Fibroblast of lung (primary cell): ENCODE results near the gene CACNB4.

Experiments used
- EZH2 ChIP-seq: IDR thresholded peaks from 2 replicates; pipeline ENCODE4 v1.5.1; 2012; ENCODE audit warnings: low read length, control low read depth, mild to moderate bottlenecking; ENCODE audit errors: missing control alignments
- TF ChIP-seq, protein P1 (sequence below), 2 donors: IDR thresholded peaks in 1 of 2; conservative IDR thresholded peaks in 1 of 2; 1 replicate in 1 of 2; 2 replicates in 1 of 2; pipeline ENCODE4 v1.5.1; 2011 to 2012; ENCODE audit warnings: low read length in 2 of 2, control low read depth in 1 of 2, inconsistent platforms in 1 of 2, low read depth in 1 of 2, mild to moderate bottlenecking in 1 of 2

DNA sequence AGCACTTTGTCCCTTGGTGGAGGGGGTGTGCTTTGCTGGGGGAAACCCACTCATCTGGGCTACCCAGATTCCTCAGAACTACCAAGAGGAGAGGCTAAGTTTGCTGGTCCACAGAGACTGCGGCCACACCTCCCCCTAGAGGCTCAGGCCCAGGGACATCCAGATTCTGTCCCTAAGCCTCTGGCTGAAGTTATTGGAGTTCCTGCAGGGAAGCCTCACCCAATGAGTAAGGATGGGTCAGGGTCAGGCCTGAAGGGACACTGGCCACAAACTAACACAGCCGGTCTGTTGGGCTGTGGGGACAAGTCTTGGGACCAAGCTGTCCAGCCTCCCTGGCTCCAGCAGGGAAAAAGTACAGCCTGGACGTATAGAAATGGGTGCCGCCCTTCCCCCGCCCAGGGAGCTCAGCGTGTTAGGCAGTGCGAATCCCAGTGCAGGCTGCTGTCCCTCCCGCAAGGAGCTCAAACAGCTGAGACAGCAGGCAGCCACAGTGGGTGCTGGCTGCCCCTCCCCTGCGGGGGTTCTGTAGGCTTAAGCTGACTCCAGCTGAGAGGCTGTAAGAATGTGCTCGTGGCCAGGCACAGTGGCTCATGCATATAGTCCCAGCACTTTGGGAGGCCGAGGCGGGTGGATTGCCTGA, 183.7 kb downstream of the CACNB4 start:
- TF ChIP-seq, protein P1, sequence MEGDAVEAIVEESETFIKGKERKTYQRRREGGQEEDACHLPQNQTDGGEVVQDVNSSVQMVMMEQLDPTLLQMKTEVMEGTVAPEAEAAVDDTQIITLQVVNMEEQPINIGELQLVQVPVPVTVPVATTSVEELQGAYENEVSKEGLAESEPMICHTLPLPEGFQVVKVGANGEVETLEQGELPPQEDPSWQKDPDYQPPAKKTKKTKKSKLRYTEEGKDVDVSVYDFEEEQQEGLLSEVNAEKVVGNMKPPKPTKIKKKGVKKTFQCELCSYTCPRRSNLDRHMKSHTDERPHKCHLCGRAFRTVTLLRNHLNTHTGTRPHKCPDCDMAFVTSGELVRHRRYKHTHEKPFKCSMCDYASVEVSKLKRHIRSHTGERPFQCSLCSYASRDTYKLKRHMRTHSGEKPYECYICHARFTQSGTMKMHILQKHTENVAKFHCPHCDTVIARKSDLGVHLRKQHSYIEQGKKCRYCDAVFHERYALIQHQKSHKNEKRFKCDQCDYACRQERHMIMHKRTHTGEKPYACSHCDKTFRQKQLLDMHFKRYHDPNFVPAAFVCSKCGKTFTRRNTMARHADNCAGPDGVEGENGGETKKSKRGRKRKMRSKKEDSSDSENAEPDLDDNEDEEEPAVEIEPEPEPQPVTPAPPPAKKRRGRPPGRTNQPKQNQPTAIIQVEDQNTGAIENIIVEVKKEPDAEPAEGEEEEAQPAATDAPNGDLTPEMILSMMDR (conservative IDR thresholded peaks at IDR 0.05 in 1 of 2, IDR thresholded peaks at IDR 0.05 in 1 of 2; ENCODE audit: low read depth in 1 of 2, low read length in 2 of 2), result no peak
- TF ChIP-seq EZH2, result no peak
